Kidney epithelial cell (primary cell): ENCODE data around the gene TMEM63A. TPM values are rescaled to one million over a fixed set of nuclear protein-coding genes. Genes with fewer than 3 reads are reported as not detected.

Experiments
- DNase-seq: peaks from one replicate; pipeline ENCODE4 v3.0.0-alpha.2; 2010; ENCODE audit warnings: low read depth
- H3K27me3 ChIP-seq: 2 replicates; pipeline ENCODE4 v1.6.0; 2011; ENCODE audit warnings: low read length; ENCODE audit not compliant: control insufficient read depth, insufficient read depth
- H3K36me3 ChIP-seq: 2 replicates; pipeline ENCODE4 v1.5.1; 2011; ENCODE audit warnings: low read length; ENCODE audit not compliant: control insufficient read depth, insufficient read depth
- H3K4me3 ChIP-seq: 2 replicates; pipeline ENCODE4 v1.5.1; 2011; ENCODE audit warnings: low read depth, mild to moderate bottlenecking, control low read depth, low read length
- total RNA-seq: library from RNA; depleted of rRNA; stranded (reverse); fragments of >200 nt; gene quantifications from 2 replicates; pipeline ENCODE4 v1.2.3, GENCODE V29; 2015
- TF ChIP-seq, protein P1 (sequence below): IDR thresholded peaks from 2 replicates; pipeline ENCODE4 v1.5.1; 2011; ENCODE audit warnings: mild to moderate bottlenecking, moderate library complexity, low read length, control low read depth, inconsistent platforms; ENCODE audit not compliant: insufficient read depth, poor library complexity, severe bottlenecking

Gene TMEM63A
- total RNA-seq, 1 donor from 2014 or later = 17.5 TPM

DNA sequence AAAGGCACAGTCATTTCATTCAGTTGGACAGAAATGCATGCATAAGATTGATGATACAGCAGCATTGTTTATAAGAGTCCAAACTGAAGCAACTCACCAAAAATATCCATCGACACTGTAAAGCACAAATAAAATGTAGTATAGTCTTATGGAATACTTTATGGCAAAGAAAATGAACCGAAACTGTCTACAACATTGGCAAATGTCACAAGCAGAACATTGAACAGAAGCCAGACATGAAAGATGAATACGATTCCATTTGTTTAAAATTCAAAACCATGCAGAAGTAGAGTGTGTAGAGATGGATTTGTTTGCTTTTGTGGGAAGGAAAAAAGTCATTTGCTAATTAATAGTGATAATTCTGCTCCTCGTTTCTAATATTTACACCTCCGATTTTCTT is 14.3 kb upstream of the TMEM63A start:
- H3K4me3 ChIP-seq = no peak overlapping the region
- no peaks in the 10 kb centered on the region for H3K27me3 ChIP-seq
- H3K36me3 ChIP-seq = no peaks in the 10 kb centered on the region
- no peak for DNase-seq
- TF ChIP-seq, protein P1, sequence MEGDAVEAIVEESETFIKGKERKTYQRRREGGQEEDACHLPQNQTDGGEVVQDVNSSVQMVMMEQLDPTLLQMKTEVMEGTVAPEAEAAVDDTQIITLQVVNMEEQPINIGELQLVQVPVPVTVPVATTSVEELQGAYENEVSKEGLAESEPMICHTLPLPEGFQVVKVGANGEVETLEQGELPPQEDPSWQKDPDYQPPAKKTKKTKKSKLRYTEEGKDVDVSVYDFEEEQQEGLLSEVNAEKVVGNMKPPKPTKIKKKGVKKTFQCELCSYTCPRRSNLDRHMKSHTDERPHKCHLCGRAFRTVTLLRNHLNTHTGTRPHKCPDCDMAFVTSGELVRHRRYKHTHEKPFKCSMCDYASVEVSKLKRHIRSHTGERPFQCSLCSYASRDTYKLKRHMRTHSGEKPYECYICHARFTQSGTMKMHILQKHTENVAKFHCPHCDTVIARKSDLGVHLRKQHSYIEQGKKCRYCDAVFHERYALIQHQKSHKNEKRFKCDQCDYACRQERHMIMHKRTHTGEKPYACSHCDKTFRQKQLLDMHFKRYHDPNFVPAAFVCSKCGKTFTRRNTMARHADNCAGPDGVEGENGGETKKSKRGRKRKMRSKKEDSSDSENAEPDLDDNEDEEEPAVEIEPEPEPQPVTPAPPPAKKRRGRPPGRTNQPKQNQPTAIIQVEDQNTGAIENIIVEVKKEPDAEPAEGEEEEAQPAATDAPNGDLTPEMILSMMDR = no peak

DNA sequence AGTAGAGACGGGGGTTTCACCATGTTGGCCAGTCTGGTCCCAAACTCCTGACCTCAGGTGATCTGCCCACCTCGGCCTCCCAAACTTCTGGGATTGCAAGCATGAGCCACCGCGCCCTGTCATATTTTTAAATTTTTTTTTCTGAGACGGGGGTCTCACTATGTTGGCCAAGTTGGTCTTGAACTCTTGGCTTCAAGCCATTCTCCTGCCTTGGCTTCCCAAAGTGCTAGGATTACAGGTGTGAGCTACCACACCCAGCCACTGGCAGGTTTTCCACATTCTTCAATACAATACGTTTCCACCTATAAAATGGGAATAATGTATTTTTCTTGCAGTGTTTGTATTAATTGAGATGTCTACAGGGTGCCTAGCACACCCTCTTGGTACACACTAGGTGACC is 10.1 kb upstream of the TMEM63A start:
- TF ChIP-seq, protein P1 = no peak
- no peak overlapping the region for H3K4me3 ChIP-seq
- no peaks in the 10 kb centered on the region for H3K27me3 ChIP-seq
- no peak for DNase-seq
- no peaks in the 10 kb centered on the region for H3K36me3 ChIP-seq

DNA sequence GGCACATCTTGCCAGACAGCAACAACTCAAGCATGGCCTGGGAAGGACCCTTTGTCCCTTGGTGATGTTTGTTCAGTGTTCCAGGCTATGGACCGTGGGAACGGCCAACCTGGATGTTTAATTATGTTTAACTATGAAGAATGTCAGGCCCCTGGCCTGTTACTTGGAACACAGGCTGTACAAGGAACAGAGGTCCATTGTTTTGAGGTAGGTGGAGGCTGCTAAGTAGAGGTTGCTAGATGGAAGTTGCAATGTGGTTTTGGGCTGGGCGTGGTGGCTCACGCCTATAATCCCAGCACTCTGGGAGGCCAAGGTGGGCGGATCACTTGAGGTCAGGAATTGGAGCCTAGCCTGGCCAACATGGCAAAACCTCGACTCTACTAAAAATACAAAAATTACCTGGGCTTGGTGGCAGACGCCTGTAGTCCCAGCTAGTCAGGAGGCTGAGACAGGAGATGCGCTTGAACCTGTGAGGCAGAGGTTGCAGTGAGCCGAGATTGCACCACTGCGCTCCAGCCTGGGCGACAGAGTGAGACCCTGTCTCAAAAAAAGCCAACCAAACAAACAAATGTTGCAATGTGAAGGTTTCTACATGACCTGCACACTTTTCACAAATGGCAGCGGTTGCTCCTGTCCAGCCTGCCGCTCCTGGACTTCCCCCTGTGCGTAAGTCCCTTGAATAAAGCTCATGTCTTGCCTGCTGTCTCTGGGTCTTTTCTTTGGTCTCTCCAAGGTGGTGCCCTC is 9.2 kb upstream of the TMEM63A start:
- DNase-seq = no peak
- no peaks in the 10 kb centered on the region for H3K36me3 ChIP-seq
- H3K27me3 ChIP-seq = no peaks in the 10 kb centered on the region
- no peak overlapping the region for H3K4me3 ChIP-seq
- TF ChIP-seq, protein P1 = no peak

DNA sequence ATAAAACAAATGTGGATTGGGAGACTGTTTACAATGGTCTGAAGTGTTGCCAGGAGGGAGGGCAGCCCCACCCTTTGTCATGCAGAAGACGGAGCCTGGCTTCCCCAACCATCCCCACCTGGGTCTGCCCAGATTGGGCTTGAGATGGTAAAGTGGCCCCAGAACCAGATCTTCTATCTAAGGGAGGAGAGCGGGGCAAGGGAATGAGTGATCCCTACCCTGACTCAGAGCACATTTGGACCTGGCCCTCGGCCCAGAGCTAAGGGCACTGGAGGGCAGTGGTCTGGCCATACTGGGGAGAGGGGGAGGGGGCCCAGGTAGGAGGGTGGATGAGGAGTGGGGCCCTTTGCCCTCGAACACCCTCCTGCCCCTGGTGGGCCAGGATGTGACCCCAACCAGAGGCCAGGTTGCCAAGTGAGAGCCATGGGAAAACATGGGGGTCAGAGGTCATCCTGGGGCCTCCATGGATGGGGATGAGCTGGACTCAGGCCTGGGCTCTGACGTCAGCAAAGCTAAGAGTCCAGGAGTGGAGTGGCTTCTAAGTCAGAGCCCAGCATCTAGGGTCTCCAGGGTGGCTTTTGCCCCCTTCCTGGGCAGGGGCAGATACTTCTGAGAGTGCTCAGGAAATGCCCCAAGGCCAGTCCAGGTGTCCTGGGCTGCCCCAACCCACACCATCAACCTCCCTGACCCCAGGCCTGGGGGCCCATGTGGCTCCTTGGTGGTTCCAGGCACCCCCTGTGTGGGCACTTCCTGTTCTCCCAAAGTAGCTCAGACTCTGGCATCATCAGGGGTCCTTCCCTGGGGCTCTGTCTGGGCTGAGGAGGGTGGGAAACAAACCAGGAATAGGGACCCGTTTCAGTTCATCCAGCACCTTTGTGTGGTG is 8.4 kb upstream of the TMEM63A start:
- H3K36me3 ChIP-seq = no peaks in the 10 kb centered on the region
- TF ChIP-seq, protein P1 = no peak
- H3K27me3 ChIP-seq = no peaks in the 10 kb centered on the region
- no peak overlapping the region for H3K4me3 ChIP-seq
- no peak for DNase-seq

DNA sequence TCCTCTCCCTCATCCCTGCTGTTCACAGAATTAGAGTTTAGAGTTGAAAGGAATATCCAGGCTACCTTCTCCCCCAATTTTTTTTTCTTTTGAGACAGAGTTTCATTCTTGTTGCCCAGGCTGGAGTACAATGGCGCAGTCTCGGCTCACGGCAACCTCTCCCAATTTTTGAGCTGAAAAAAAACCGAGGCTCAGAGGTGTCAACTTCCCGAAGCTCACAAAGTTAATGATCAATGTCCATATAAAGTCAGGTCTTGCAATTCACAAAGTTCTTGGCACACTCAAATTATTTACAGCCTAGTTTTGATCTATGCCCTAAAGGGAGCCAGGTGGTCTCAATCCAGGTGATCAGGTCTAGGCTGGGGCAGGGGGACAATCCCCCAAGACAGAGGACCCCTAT is 7.6 kb upstream of the TMEM63A start:
- Histone ChIP-seq H3K36me3 (no peaks in the 10 kb centered on the region), H3K27me3 (no peaks in the 10 kb centered on the region), H3K4me3 (no peak overlapping the region)
- DNase-seq = no peak
- TF ChIP-seq, protein P1 = no peak
